Stomach (tissue), 4 donors: ENCODE data around the gene PRKG1.

Experiments used
- CTCF ChIP-seq, 7 experiments: fragments of 450-650 bp in 4 of 7; fragments of 200-600 bp in 3 of 7; sonication (generic) in 3 of 7; IDR thresholded peaks; one replicate each; pipeline ENCODE4 v1.5.1; 2016 to 2019; ENCODE audit warnings: antibody characterized with exemption in 7 of 7, control low read depth in 2 of 7, mild to moderate bottlenecking in 1 of 7
- EP300 ChIP-seq: sonication (generic); formaldehyde crosslinking; IDR thresholded peaks from one replicate; pipeline ENCODE4 v1.6.1; 2017; ENCODE audit warnings: antibody characterized with exemption
- POLR2A ChIP-seq, 4 donors: fragments of 450-650 bp; IDR thresholded peaks; one replicate each; pipeline ENCODE4 v1.6.1; 2016; ENCODE audit warnings: antibody characterized with exemption in 4 of 4, control low read depth in 2 of 4, mild to moderate bottlenecking in 1 of 4, moderate library complexity in 1 of 4
- POLR2AphosphoS5 ChIP-seq, 3 donors: sonication (generic); formaldehyde crosslinking; IDR thresholded peaks; one replicate each; pipeline ENCODE4 v1.6.1; 2016; ENCODE audit warnings: antibody characterized with exemption in 3 of 3

DNA sequence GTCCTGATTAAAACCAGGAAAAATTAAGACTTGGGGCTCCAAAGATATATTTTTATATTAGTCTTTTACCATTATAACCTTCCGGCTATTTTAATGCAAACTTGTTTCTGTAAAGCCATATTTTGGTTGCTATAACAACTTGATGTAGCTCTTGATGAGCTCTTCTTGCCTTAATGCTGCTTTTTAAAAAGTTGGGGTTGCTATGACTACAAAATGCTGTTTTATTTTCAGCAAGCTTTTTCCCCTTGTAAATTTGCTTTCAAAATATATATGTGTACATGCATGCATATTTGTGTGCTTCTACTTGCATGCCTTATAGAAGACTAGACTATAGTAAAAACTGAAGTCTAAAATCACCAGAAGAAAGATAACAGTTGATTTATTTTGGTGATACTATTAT, 525.4 kb downstream of the PRKG1 start:
- TF ChIP-seq CTCF (IDR thresholded peaks at IDR 0.05) (no peak), EP300 (no peak), POLR2A (IDR thresholded peaks at IDR 0.05) (no peak), POLR2AphosphoS5 (IDR thresholded peaks at IDR 0.05) (no peak)
